ENCODE results near the gene ZNF329.

ZNF329 gene

GRCh38 chr19:58150328-58150921 is at the start of gene ZNF329:
Gene ZNF329, minus strand, starts transcription at chr19:58150789. Its CDS starts 21,286 bp downstream, at chr19:58129503.
- peak; percentile 50 for TF ChIP-seq MAX (IDR thresholded peaks at IDR 0.05)
- TF ChIP-seq ZBTB7A (IDR thresholded peaks at IDR 0.05; ENCODE audit: low read depth): peak; percentile 76
- no peak for TF ChIP-seq EP300 (IDR thresholded peaks at IDR 0.05; ENCODE audit: borderline replicate concordance)
- TF ChIP-seq USF1 (IDR thresholded peaks at IDR 0.05): 0 out of 2 replicates have a peak, but pooled peaks have one; percentile 20
- no peak for TF ChIP-seq REST (IDR thresholded peaks at IDR 0.05; ENCODE audit: low read depth)
- TF ChIP-seq TEAD4 (IDR thresholded peaks at IDR 0.05): no peak
- no peak for TF ChIP-seq RAD21 (IDR thresholded peaks at IDR 0.05; ENCODE audit: low read depth)
- TF ChIP-seq CEBPB (IDR thresholded peaks at IDR 0.05): no peak
- TF ChIP-seq TCF12 (IDR thresholded peaks at IDR 0.05; ENCODE audit: low read depth): 0 out of 2 replicates have a peak, but pooled peaks have one; percentile 22
- no peak for TF ChIP-seq FOXM1 (IDR thresholded peaks at IDR 0.05; ENCODE audit: borderline replicate concordance, low read depth)
- TF ChIP-seq CREB1 (IDR thresholded peaks at IDR 0.05; ENCODE audit: low read depth): no peak
- TF ChIP-seq EGR1 (IDR thresholded peaks at IDR 0.05): peak; percentile 19; the same call in 1 of the 2 replicates
- peak; percentile 73 for TF ChIP-seq TAF1 (IDR thresholded peaks at IDR 0.05; ENCODE audit: low read depth)
- TF ChIP-seq NFIC (IDR thresholded peaks at IDR 0.05): no peak
- TF ChIP-seq YY1 (IDR thresholded peaks at IDR 0.05; ENCODE audit: low read depth): peak; percentile 92

GRCh38 chr19:58196901-58197616 is 46.5 kb upstream of the ZNF329 start:
- no peak for TF ChIP-seq FOXM1 (IDR thresholded peaks at IDR 0.05; ENCODE audit: borderline replicate concordance, low read depth)
- no peak for TF ChIP-seq RAD21 (IDR thresholded peaks at IDR 0.05; ENCODE audit: low read depth)
- no peak for TF ChIP-seq NFIC (IDR thresholded peaks at IDR 0.05)
- no peak for TF ChIP-seq MAX (IDR thresholded peaks at IDR 0.05)
- TF ChIP-seq CEBPB (IDR thresholded peaks at IDR 0.05): no peak
- TF ChIP-seq USF1 (IDR thresholded peaks at IDR 0.05): peak; percentile 60
- TF ChIP-seq TEAD4 (IDR thresholded peaks at IDR 0.05): no peak
- no peak for TF ChIP-seq CREB1 (IDR thresholded peaks at IDR 0.05; ENCODE audit: low read depth)
- TF ChIP-seq EGR1 (IDR thresholded peaks at IDR 0.05): no peak
- peak; percentile 76 for TF ChIP-seq TCF12 (IDR thresholded peaks at IDR 0.05; ENCODE audit: low read depth)

- TF ChIP-seq USF1 (IDR thresholded peaks at IDR 0.05) (no peak), FOXM1 (IDR thresholded peaks at IDR 0.05; ENCODE audit: borderline replicate concordance, low read depth) (no peak), CEBPB (IDR thresholded peaks at IDR 0.05) (no peak), NFIC (IDR thresholded peaks at IDR 0.05) (no peak), CREB1 (IDR thresholded peaks at IDR 0.05; ENCODE audit: low read depth) (no peak), EGR1 (IDR thresholded peaks at IDR 0.05) (no peak), YY1 (IDR thresholded peaks at IDR 0.05; ENCODE audit: low read depth) (no peak), EP300 (IDR thresholded peaks at IDR 0.05; ENCODE audit: borderline replicate concordance) (no peak), MAX (IDR thresholded peaks at IDR 0.05) (no peak), RAD21 (IDR thresholded peaks at IDR 0.05; ENCODE audit: low read depth) (no peak)
These were observed 33.2 kb upstream of the ZNF329 start for GRCh38 chr19:58183817-58184215.

- peak; percentile 42 for TF ChIP-seq CREB1 (IDR thresholded peaks at IDR 0.05; ENCODE audit: low read depth)
- no peak for TF ChIP-seq NFIC (IDR thresholded peaks at IDR 0.05)
- TF ChIP-seq CEBPB (IDR thresholded peaks at IDR 0.05): peak; percentile 70; the same call in 1 of the 2 replicates
- no peak; the same call in 1 of the 2 replicates for TF ChIP-seq TCF12 (IDR thresholded peaks at IDR 0.05; ENCODE audit: low read depth)
- TF ChIP-seq EP300 (IDR thresholded peaks at IDR 0.05; ENCODE audit: borderline replicate concordance): no peak
- TF ChIP-seq TEAD4 (IDR thresholded peaks at IDR 0.05): peak; percentile 20; the same call in 1 of the 2 replicates
- no peak; the same call in 1 of the 2 replicates for TF ChIP-seq USF1 (IDR thresholded peaks at IDR 0.05)
- TF ChIP-seq FOXM1 (IDR thresholded peaks at IDR 0.05; ENCODE audit: borderline replicate concordance, low read depth): no peak
- peak; percentile 39 for TF ChIP-seq REST (IDR thresholded peaks at IDR 0.05; ENCODE audit: low read depth)
- TF ChIP-seq EGR1 (IDR thresholded peaks at IDR 0.05): peak; percentile 53; the same call in 1 of the 2 replicates
- TF ChIP-seq RAD21 (IDR thresholded peaks at IDR 0.05; ENCODE audit: low read depth): no peak
- TF ChIP-seq ZBTB7A (IDR thresholded peaks at IDR 0.05; ENCODE audit: low read depth): no peak
- TF ChIP-seq TAF1 (IDR thresholded peaks at IDR 0.05; ENCODE audit: low read depth): peak; percentile 80
- peak; percentile 98 for TF ChIP-seq YY1 (IDR thresholded peaks at IDR 0.05; ENCODE audit: low read depth)
- peak; percentile 91 for TF ChIP-seq MAX (IDR thresholded peaks at IDR 0.05)
These were observed 32.6 kb upstream of the ZNF329 start, which contains the start of gene ZNF274 for GRCh38 chr19:58182989-58183816. Gene ZNF274, plus strand, starts transcription at chr19:58183061. Its CDS starts 905 bp downstream, at chr19:58183966.

All from Ishikawa (cell line).